HG03103 (cell line): Measurements from ENCODE around the gene BCR.

Source experiments
- ATAC-seq: cut with Tn5 transposase; IDR thresholded peaks from one replicate; pipeline ENCODE4 v1.9.1; 2021; ENCODE audit warnings: low read depth; ENCODE audit not compliant: unreplicated experiment

BCR gene

GRCh38 chr22:23149743-23150238 lies 30.5 kb upstream of the BCR start:
- ATAC-seq, result no peak

DNA sequence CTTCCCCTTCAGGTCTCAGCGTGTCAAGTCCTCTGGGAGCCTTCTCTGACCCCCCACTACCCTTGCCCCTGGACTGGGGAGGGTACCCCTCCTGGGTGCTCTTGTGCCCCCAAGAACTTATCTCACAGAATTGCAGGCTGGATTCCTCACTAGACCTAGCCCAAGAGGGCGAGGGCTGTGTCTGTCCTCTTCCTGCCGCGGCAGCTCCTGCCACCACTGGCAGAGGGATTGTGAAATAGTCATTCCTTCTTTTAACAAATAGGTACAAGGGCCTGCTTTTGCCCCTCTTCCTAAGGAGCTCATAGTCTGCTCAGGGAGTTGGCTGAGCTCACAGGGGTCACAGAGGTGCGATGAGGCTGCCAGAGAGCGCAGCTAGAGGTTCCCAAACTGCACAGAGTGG lies 29.5 kb upstream of the BCR start:
- no peak for ATAC-seq

- ATAC-seq, result no peak
Measured at GRCh38 chr22:23151827-23152226, 28.5 kb upstream of the BCR start.

GRCh38 chr22:23152238-23153114 lies 27.8 kb upstream of the BCR start:
- no peak for ATAC-seq

- no peak for ATAC-seq
Measured at GRCh38 chr22:23153994-23154393, 26.3 kb upstream of the BCR start.

GRCh38 chr22:23154461-23154860 lies 25.8 kb upstream of the BCR start:
- ATAC-seq, result no peak

DNA sequence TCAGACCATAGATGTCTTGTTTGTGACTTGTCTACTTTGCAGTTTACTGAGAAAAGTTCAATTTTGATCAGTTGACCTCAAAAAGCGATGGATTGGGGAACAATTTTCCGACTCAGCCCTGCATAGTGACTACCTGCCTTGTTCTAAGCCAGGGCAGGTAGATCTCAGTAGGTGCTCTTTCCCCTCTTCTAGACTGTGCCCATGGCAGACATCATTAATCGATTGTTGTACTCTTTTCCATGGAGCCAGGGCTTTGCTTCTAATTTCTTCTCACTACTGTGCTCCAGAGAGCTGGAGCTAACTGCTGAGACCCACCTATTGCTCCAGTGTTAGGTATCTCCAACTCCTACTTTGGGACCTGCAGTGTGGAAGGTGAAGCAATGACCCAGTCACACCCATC lies 25.2 kb upstream of the BCR start:
- ATAC-seq, result no peak

- no peak for ATAC-seq
Measured at GRCh38 chr22:23155831-23156230, 24.5 kb upstream of the BCR start.

DNA sequence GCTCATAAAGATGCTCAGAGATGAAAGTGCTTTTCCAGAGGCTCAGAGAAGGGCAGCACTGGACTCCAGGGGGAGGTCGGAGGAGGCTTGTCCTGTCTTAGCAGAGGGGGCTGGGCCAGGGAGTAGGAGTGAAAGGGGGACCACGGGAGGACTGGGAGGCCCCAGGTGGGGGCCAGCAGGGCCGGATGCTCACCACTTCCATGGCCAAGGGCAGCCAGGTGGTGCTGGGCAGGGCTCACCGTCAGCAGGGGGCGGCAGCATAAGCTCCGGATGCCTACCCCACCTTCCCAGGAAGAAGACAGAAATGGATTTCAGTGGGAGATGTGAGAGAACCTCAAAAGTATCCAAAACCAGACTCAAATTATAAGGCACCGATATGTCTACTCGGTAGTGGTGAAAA lies 24.0 kb upstream of the BCR start:
- ATAC-seq, result no peak

DNA sequence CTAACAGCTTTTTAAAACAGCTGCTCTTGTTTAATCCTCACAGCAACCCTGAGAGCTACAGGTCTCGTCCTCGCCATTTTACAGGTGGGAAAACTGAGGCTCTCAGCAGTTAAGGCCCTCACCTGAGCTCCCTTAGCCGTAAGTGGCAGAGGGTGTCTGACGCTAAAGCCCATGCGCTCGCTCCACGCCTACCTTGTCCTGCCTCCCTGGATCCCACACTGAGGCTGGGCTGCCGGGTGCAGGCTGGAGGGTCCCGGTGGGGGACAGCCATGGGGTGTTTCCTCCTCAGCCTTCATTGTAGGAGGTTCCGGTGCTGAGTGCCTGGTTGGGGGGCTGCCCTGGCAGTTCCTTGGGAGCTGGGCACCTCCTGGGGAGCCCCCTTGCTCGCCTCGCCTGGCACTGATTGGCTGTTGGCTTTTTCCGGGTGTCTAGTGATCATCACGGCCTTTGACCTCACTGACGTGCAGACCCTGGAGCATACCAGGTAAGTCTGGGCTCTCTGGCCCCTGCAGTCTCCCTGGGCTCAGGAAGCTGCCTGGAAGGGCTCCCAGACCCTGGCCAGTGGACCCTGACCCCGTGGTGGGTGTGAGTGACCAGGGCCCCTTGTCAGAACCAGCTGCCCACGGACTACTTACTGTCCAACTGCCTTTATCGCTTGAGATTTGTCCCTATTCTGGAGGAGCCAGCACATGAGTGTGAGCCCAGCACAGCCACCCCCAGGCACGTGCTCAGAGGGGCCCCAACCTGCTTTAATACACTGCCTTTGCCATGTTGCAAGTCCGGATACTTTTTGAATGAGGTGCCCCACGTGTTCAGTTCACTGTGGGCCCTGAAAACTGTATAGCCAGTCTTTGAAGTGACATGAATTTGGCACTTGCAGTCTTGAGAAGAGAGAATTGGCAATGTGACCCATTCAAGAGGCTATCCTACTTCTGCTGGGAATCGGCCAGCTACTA lies 22.5 kb upstream of the BCR start:
- no peak for ATAC-seq

DNA sequence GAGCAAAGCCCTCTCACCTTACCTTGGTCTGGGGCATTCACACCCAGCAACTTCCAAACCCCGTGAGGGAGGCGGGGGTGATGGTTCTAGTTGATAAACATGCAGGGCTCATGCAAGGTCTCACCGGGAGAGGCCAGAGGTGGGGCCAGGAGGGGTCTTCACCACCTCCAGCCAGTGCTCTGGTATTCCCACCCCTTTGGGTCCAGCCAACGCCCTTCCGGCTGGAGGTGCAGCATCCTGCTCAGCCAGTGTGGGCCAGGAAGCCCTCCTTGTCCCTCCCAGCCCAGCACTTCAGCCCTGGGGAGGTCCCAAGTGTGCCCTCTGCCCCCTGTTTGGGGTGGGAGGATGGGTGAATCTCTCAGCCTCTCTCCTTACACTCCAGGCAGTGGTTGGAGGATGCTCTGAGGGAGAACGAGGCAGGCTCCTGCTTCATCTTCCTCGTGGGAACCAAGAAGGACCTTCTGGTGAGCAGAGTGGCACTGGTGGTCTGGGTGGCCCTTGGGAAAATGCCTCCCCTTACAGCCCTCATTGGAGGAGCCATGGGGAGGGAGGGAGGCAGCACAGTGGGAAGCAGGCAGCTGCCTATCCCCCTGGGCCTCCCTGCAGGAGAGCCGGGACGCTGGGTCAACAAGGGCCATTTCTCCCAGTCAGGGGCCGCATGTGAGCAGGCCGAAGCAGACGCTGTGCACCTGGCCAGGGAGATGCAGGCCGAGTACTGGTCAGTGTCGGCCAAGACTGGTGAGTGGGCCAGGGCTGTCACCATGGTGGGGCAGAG lies 21.6 kb upstream of the BCR start:
- no peak for ATAC-seq

GRCh38 chr22:23159291-23159630 lies 21.0 kb upstream of the BCR start:
- ATAC-seq, result no peak

DNA sequence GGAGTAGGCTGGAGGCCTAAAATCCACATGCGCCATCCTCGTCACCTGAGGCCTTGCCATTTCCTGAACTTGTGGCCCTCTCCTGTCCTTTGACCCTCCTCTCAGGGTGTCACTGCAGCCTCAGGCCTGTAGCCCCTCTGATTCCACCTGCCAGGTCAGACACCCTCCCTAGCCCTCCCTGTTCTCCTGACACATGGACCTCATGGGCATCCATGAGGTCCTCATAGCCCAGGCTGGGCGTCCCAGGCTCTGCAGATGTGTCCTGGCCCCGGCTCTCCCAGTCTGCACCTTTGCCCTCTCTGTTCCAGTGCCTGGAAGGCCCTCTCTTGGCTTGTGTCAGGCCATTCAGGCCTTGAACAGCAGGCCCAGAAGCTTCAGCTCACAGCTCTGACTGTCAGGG lies 19.3 kb upstream of the BCR start:
- ATAC-seq, result no peak

- ATAC-seq, result no peak
Measured at GRCh38 chr22:23161574-23161973, 18.7 kb upstream of the BCR start.

DNA sequence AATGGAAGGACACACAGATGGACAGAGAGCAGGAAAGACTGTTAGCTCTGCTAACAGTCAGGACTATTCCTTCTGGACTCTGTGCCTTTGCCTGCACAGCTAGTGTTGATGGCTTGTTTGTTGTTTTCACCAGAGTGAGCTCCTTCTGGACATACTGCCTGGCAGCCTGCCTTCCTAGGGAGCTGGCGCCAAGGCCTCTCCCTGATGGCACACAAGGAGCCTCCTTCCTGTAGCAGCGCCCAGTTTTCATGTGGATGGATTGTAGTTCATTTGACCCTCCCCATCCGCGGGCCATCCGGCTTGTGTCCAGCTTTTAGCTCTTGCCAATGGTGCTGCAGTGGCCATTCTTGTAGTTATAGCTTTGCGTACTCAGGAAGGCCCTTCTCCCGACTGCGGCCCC lies 16.6 kb upstream of the BCR start:
- no peak for ATAC-seq

DNA sequence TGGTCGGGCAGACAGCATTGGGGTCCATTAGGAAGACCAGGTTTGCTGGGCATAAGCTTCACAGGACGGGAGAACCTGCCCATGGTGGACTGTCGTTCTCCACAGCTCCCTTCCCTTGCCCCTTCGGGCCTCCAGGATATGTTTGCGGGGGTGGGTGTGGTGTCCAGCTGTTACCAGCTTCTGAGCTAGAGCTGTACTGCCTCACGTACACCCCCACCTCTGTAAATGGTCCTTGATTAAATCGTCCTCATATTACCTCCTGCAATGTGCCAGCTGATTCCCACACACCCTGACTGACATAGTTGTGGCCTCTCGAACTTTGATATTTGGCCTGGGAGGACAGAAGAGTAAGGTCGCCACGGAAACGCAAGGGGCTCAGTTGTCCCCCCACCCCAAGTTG lies 16.2 kb upstream of the BCR start:
- no peak for ATAC-seq

- ATAC-seq, result no peak
Measured at GRCh38 chr22:23166042-23166831, 14.1 kb upstream of the BCR start.

GRCh38 chr22:23166841-23167616 lies 13.3 kb upstream of the BCR start:
- no peak for ATAC-seq

GRCh38 chr22:23168391-23169042 lies 11.8 kb upstream of the BCR start:
- ATAC-seq, result no peak
